VCaP (cell line): ENCODE measurements around the gene GOLPH3L.
"Not testable (repeated sequence)": the region's sequence is repeated elsewhere in the genome, so short reads cannot be mapped to it uniquely, and the experiment has no call there.

Experiments
- H3K27ac ChIP-seq: fragments of 450-650 bp; 2 replicates; pipeline ENCODE4 v1.5.1; 2017
- TF ChIP-seq, protein P1 (sequence below): fragments of 450-650 bp; conservative IDR thresholded peaks from 2 replicates; pipeline ENCODE4 v1.5.1; 2017; ENCODE audit warnings: mild to moderate bottlenecking, moderate library complexity

The GOLPH3L gene

DNA sequence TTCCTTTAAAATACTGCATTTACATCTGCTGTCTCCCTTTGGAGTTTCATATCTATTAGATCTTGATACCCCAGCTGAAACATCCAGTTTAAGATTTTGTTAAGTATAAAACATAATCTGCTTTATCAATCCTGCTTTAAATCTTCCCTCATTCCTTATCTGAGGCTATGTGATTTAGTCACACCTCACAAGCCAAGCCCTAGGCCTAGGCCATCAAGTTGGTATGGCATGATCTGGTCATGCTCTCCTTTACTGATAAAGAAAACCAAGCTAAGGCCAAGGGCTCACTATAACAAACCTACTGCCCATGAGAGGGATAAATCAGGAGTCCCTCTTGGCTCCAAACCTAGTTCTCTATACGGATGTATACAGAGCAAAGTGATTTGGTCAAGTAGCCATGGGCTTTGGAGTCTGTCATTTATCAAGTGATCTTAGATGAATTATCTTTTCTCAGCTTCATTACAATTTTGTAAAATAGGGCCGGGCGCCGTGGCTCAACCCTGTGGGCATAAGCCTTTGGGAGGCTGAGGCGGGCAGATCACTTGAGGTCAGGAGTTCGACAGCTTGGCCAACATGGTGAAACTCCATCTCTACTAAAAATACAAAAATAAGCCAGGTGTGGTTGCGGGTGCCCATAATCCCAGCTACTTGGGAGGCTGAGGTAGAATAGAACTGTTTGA is 90.4 kb downstream of the GOLPH3L start:
- no peak overlapping the region for H3K27ac ChIP-seq
- TF ChIP-seq, protein P1, sequence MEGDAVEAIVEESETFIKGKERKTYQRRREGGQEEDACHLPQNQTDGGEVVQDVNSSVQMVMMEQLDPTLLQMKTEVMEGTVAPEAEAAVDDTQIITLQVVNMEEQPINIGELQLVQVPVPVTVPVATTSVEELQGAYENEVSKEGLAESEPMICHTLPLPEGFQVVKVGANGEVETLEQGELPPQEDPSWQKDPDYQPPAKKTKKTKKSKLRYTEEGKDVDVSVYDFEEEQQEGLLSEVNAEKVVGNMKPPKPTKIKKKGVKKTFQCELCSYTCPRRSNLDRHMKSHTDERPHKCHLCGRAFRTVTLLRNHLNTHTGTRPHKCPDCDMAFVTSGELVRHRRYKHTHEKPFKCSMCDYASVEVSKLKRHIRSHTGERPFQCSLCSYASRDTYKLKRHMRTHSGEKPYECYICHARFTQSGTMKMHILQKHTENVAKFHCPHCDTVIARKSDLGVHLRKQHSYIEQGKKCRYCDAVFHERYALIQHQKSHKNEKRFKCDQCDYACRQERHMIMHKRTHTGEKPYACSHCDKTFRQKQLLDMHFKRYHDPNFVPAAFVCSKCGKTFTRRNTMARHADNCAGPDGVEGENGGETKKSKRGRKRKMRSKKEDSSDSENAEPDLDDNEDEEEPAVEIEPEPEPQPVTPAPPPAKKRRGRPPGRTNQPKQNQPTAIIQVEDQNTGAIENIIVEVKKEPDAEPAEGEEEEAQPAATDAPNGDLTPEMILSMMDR, result no peak

DNA sequence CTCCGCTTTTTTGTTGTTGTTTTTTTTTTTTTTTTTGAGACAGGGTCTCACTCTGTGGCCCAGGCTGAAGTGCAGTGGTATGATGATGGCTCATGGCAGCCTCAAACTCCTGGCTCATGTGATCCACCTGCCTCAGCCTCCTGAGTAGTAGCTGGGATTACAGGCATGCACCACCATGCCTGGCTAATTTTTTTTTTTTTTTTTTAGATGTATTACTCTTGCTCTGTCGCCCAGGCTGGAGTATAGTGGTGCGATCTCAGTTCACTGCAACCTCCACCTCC is 91.6 kb downstream of the GOLPH3L start:
- not testable (repeated sequence) for H3K27ac ChIP-seq

DNA sequence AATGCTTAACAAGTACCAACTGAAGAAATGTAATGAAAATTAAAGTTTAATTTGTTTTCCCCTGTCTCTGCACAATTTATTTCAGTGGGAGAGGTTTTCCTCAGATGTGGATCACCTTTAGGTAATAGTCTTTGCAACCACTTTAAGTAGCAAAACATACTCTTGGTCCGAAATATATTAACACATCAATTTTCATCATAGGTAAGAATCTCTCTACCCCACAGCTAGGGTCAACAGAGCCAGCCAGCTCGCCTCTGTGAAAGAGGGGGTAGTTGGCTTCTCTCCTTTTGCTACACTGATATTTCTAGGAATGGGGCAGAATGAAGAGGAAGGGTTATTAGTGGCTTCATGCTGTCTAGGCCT is 92.7 kb downstream of the GOLPH3L start:
- TF ChIP-seq, protein P1, result no peak
- H3K27ac ChIP-seq, result no peak overlapping the region

DNA sequence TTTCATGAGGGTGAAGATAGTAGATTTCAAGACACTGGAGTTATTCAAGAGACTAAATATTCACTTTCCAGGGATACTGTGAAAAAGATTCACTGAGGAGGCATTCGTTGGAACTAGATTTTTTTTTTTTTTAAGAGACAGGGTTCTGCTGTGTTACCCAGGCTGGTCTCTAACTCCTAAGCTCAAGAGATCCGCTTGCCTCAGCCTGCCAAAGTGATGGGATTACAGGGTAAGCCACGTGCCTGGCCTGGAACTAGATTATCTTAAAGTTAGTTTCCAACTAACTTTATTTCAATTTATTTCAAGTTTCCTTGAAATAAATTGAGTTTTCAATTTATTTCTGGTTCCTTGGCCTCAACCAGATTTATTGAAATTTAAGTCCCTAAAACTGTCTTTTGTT is 93.2 kb downstream of the GOLPH3L start:
- TF ChIP-seq, protein P1, result no peak
- no peak overlapping the region for H3K27ac ChIP-seq

DNA sequence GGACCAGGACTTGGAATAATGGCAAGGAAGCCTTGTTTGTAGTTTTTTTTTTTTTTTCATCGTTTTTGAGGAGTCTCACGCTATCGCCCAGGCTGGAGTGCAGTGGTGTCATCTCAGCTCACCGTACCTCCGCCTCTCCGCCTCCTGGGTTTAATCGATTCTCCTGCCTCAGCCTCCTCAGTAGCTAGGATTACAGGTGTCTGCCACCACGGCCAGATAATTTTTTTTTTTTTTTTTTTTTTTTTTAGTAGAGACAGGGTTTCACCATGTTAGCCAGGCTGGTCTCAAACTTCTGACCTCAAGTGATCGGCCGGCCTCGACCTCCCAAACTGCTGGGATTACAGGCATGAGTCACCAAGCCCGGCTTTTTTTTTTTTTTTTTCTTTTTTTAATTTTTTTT is 94.6 kb downstream of the GOLPH3L start:
- H3K27ac ChIP-seq, result not testable (repeated sequence)

DNA sequence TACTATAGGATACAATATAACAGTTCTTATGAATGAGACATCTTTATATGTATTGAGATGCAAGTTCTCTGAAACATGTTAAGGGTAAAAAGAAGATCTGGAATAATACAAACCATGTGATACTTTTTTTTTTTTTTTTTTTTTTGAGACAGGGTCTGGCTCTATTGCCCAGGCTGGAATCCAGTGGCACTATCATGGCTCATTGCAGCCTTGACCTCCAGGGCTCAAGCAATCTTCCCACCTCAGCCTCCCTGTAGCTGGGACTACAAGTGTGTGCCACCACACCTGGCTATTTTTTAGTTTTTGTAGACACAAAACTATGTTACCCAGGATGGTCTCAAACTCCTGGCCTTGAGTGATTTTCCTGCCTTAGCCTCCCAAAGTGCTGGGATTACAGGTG is 95.4 kb downstream of the GOLPH3L start:
- H3K27ac ChIP-seq, result no peak overlapping the region
- TF ChIP-seq, protein P1, result no peak

DNA sequence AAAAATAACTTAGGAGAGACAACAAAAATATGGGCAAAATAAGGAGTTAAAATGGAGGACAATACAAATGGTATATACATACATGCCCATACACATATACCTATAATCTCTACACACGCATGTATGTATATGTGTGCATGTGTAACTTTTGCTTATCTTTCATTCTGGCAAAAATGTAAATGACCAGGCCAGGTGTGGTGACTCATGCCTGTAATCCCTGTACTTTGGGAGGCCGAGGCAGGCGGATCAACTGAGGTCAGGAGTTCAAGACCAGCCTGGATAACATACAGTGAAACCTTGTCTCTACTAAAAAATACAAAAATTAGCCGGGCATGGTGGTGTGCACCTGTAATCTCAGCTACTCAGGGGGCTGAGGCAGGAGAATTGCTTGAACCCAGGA is 98.6 kb downstream of the GOLPH3L start:
- H3K27ac ChIP-seq, result not testable (repeated sequence)

DNA sequence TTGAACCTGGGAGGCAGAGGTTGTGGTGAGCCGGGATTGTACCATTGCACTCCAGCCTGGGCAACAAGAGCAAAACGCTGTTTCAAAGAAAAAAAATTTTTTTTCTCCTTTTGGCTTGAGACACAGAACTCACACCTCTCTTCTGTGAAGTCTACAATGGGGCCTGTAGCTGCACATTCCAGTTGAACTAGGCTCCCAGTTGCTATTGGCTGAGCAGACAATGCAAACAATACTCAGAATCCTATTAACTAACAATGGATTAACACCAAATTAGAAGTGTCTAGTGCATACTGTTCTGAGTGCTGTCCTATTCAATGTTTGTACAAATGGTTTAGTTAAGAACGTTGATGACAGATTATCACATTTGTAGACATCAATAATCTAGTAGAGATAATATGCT is 100.0 kb downstream of the GOLPH3L start:
- H3K27ac ChIP-seq, result no peak overlapping the region

More for the DNA sequence above, 100.0 kb downstream of the GOLPH3L start:
- TF ChIP-seq, protein P1, result no peak
